Motor neuron (in vitro differentiated cells): Measurements from ENCODE around the gene SLC5A9. TPM values are rescaled to one million over a fixed set of nuclear protein-coding genes. Genes with fewer than 3 reads are reported as not detected.

ENCODE experiments used
- ATAC-seq, 8 experiments: fragments of 200-7000 bp; cut with Tn5 transposase; replicated peaks in 6 of 8; 2 replicates each; pipeline ENCODE4 v1.8.0; 2021; ENCODE audit warnings: mild to moderate bottlenecking in 8 of 8, moderate library complexity in 8 of 8
- H3K27ac ChIP-seq, 2 donors: fragments of 250-450 bp; sonication (Bioruptor Pico); 2 replicates each; pipeline ENCODE4 v1.9.0; 2021; ENCODE audit warnings: antibody characterized with exemption in 2 of 2, mild to moderate bottlenecking in 2 of 2, moderate library complexity in 1 of 2
- H3K4me1 ChIP-seq, 2 donors: fragments of 250-450 bp; sonication (Bioruptor Pico); replicated peaks in 1 of 2; 2 replicates each; pipeline ENCODE4 v1.6.1; 2021; ENCODE audit warnings: antibody characterized with exemption in 2 of 2, mild to moderate bottlenecking in 2 of 2, moderate library complexity in 1 of 2
- H3K4me3 ChIP-seq, 5 donors: fragments of 250-450 bp; sonication (Bioruptor Pico); 2 replicates each; pipeline ENCODE4 v1.9.0; 2021; ENCODE audit warnings: antibody characterized with exemption in 5 of 5, mild to moderate bottlenecking in 5 of 5, moderate library complexity in 4 of 5
- WGBS, 10 experiments: fragments of 450-650 bp; shearing (Covaris generic); methylation state at CpG; one replicate each; pipeline ENCODE4 v1.0.0; 2022; 5-methylcytosine and 5-hydroxymethylcytosine counted together
- in situ Hi-C, 9 experiments: fragments of 400-800 bp; cut with MboI; loops; one replicate each; pipeline ENCODE4 v1.15.0; 2021; ENCODE audit warnings: low sequenced_read_pairs in 9 of 9, low pct_unique_long_range_greater_than_20kb in 2 of 9; ENCODE audit not compliant: unreplicated experiment in 9 of 9
- total RNA-seq, 8 experiments: library from RNA; unstranded; fragments of 300-600 nt; gene quantifications; 2 replicates each; pipeline versions ENCODE4 v1.2.3 to v1.2.4, GENCODE V29; 2022

Gene SLC5A9
- total RNA-seq, 8 experiments from 2014 or later, result 0.20 to 1.0 (median 0.32) TPM; not detected in 1

- Histone ChIP-seq H3K4me3 (no peak overlapping the region), H3K27ac (no peak overlapping the region), H3K4me1 (no peaks in the 10 kb centered on the region)
- 40 to 100% (median 83%) methylated on average over 1 to 2 of the region's 2 CpGs; no CpG with 5 or more reads in 3 of the 10 experiments for WGBS, 10 experiments
- peak in 3 of 8 experiments; percentile 21 to 54 (median 23) for ATAC-seq
- in situ Hi-C loops, result loop anchor here in 5 of 9 experiments (25.0 kb wide), 3 partner anchors 104 to 479 kb away; no protein-coding TSS in a partner anchor
These were observed 6.6 kb upstream of the SLC5A9 start for GRCh38 chr1:48215889-48216288.

- peak in 3 of 8 experiments; percentile 96 to 97 (median 96) for ATAC-seq
- Histone ChIP-seq H3K27ac (no peak overlapping the region), H3K4me1 (no peaks in the 10 kb centered on the region), H3K4me3 (no peak overlapping the region)
- WGBS, 10 experiments, result 0 to 100% (median 75%) methylated on average over 1 to 2 of the region's 2 CpGs; no CpG with 5 or more reads in 3 of the 10 experiments
- in situ Hi-C loops, result loop anchor here in 5 of 9 experiments (25.0 kb wide), 3 partner anchors 104 to 479 kb away; no protein-coding TSS in a partner anchor
These were observed 6.2 kb upstream of the SLC5A9 start for GRCh38 chr1:48216313-48216712.

- ATAC-seq, result no peak
- no peaks in the 10 kb centered on the region for H3K4me1 ChIP-seq
- H3K4me3 ChIP-seq, result no peak overlapping the region
- WGBS, 10 experiments, result 0 to 100% (median 55%) methylated on average over 1 to 2 of the region's 3 CpGs; no CpG with 5 or more reads in 2 of the 10 experiments
- no peak overlapping the region for H3K27ac ChIP-seq
- in situ Hi-C loops, result loop anchor here in 5 of 9 experiments (25.0 kb wide), 3 partner anchors 105 to 480 kb away; no protein-coding TSS in a partner anchor
These were observed 5.6 kb upstream of the SLC5A9 start for GRCh38 chr1:48216941-48217340.

- in situ Hi-C loops, result loop anchor here in 5 of 9 experiments (25.0 kb wide), 3 partner anchors 106 to 481 kb away; no protein-coding TSS in a partner anchor
- Histone ChIP-seq H3K4me3 (no peak overlapping the region), H3K4me1 (no peaks in the 10 kb centered on the region), H3K27ac (no peak overlapping the region)
- WGBS, 10 experiments, result 0 to 100% (median 8%) methylated on average over 1 of the region's 1 CpG; no CpG with 5 or more reads in 3 of the 10 experiments
- ATAC-seq, result no peak
These were observed 4.7 kb upstream of the SLC5A9 start for GRCh38 chr1:48217856-48218255.

- WGBS, 10 experiments, result 20 to 100% (median 76%) methylated on average over 1 to 2 of the region's 2 CpGs; no CpG with 5 or more reads in 1 of the 10 experiments
- ATAC-seq, result no peak
- no peaks in the 10 kb centered on the region for H3K4me1 ChIP-seq
- H3K27ac ChIP-seq, result no peak overlapping the region
- in situ Hi-C loops, result loop anchor here in 5 of 9 experiments (25.0 kb wide), 3 partner anchors 108 to 483 kb away; no protein-coding TSS in a partner anchor
- no peak overlapping the region for H3K4me3 ChIP-seq
These were observed 2.7 kb upstream of the SLC5A9 start for GRCh38 chr1:48219803-48220202.

GRCh38 chr1:48221122-48221521 is 1.4 kb upstream of the SLC5A9 start:
- Histone ChIP-seq H3K27ac (no peak overlapping the region), H3K4me3 (no peak overlapping the region), H3K4me1 (no peaks in the 10 kb centered on the region)
- no peak for ATAC-seq
- in situ Hi-C loops, result loop anchor here in 5 of 9 experiments (25.0 kb wide), 3 partner anchors 109 to 484 kb away; no protein-coding TSS in a partner anchor
- 0 to 100% (median 86%) methylated on average over 1 to 3 of the region's 3 CpGs; no CpG with 5 or more reads in 3 of the 10 experiments for WGBS, 10 experiments

- in situ Hi-C loops, result loop anchor here in 5 of 9 experiments (25.0 kb wide), 3 partner anchors 109 to 484 kb away; no protein-coding TSS in a partner anchor
- 8 to 100% (median 39%) methylated on average over 1 to 2 of the region's 3 CpGs; no CpG with 5 or more reads in 6 of the 10 experiments for WGBS, 10 experiments
- ATAC-seq, result no peak
These were observed 859 bp upstream of the SLC5A9 start for GRCh38 chr1:48221657-48222056.

GRCh38 chr1:48223366-48224240 is 1.1 kb downstream of the SLC5A9 start:
- in situ Hi-C loops, result loop anchor here in 5 of 9 experiments (25.0 kb wide), 3 partner anchors 111 to 486 kb away; no protein-coding TSS in a partner anchor

More at GRCh38 chr1:48221657-48222056, 859 bp upstream of the SLC5A9 start:
- H3K4me1 ChIP-seq, result no peaks in the 10 kb centered on the region
- no peak overlapping the region for H3K4me3 ChIP-seq
- H3K27ac ChIP-seq, result no peak overlapping the region

GRCh38 chr1:48224791-48225190 is 2.3 kb downstream of the SLC5A9 start:
- WGBS, 10 experiments, result 60 to 100% (median 96%) methylated on average over 1 to 6 of the region's 6 CpGs; no CpG with 5 or more reads in 6 of the 10 experiments
- no peak for ATAC-seq
- Histone ChIP-seq H3K27ac (no peak overlapping the region), H3K4me3 (no peak overlapping the region), H3K4me1 (no peaks in the 10 kb centered on the region)
- in situ Hi-C loops, result loop anchor here in 6 of 9 experiments (25.0 kb wide), 3 partner anchors 112 to 487 kb away; no protein-coding TSS in a partner anchor

More at GRCh38 chr1:48223366-48224240, 1.1 kb downstream of the SLC5A9 start:
- Histone ChIP-seq H3K4me1 (no peaks in the 10 kb centered on the region), H3K27ac (no peak overlapping the region), H3K4me3 (no peak overlapping the region)
- ATAC-seq, result peak in 2 of 8 experiments; percentile 48 to 52
- 0 to 79% (median 58%) methylated on average over 1 to 6 of the region's 7 CpGs; no CpG with 5 or more reads in 1 of the 10 experiments for WGBS, 10 experiments

- no peaks in the 10 kb centered on the region for H3K4me1 ChIP-seq
- no peak for ATAC-seq
- H3K4me3 ChIP-seq, result no peak overlapping the region
- 29 to 100% (median 70%) methylated on average over 2 to 6 of the region's 6 CpGs; no CpG with 5 or more reads in 2 of the 10 experiments for WGBS, 10 experiments
- in situ Hi-C loops, result loop anchor here in 1 of 9 experiments (25.0 kb wide), 1 partner anchor 488 kb away; no protein-coding TSS in a partner anchor
- no peak overlapping the region for H3K27ac ChIP-seq
These were observed 3.1 kb downstream of the SLC5A9 start for GRCh38 chr1:48225579-48225978.

- Histone ChIP-seq H3K4me1 (no peaks in the 10 kb centered on the region), H3K27ac (no peak overlapping the region), H3K4me3 (no peak overlapping the region)
- no peak for ATAC-seq
- WGBS, 10 experiments, result 35 to 93% (median 79%) methylated on average over 2 to 7 of the region's 10 CpGs; no CpG with 5 or more reads in 5 of the 10 experiments
- in situ Hi-C loops, result loop anchor here in 1 of 9 experiments (25.0 kb wide), 1 partner anchor 490 kb away; no protein-coding TSS in a partner anchor
These were observed 4.9 kb downstream of the SLC5A9 start for GRCh38 chr1:48227165-48228013.

GRCh38 chr1:48228156-48228555 is 5.6 kb downstream of the SLC5A9 start:
- Histone ChIP-seq H3K4me1 (no peaks in the 10 kb centered on the region), H3K4me3 (no peak overlapping the region), H3K27ac (no peak overlapping the region)
- 49 to 100% (median 82%) methylated on average over 1 to 5 of the region's 5 CpGs; no CpG with 5 or more reads in 4 of the 10 experiments for WGBS, 10 experiments
- ATAC-seq, result peak in 4 of 8 experiments; percentile 27 to 90 (median 56)
- in situ Hi-C loops, result loop anchor here in 1 of 9 experiments (25.0 kb wide), 1 partner anchor 491 kb away; no protein-coding TSS in a partner anchor
